Activated CD4-positive, CD25-positive, alpha-beta regulatory T cell treated with anti-CD3 and anti-CD28 coated beads, Interleukin-2, amount 50 U/mL, for 24 hours (primary cell): Measurements from ENCODE around the gene CREB5.
"Not testable (repeated sequence)": the region's sequence is repeated elsewhere in the genome, so short reads cannot be mapped to it uniquely, and the experiment has no call there.

ENCODE experiments used
- ATAC-seq, 2 donors: fragments of 150-1000 bp; cut with Tn5 transposase; one replicate each; pipeline ENCODE4 v1.10.0; 2021; ENCODE audit warnings: mild to moderate bottlenecking in 1 of 2, moderate library complexity in 1 of 2

The CREB5 gene

DNA sequence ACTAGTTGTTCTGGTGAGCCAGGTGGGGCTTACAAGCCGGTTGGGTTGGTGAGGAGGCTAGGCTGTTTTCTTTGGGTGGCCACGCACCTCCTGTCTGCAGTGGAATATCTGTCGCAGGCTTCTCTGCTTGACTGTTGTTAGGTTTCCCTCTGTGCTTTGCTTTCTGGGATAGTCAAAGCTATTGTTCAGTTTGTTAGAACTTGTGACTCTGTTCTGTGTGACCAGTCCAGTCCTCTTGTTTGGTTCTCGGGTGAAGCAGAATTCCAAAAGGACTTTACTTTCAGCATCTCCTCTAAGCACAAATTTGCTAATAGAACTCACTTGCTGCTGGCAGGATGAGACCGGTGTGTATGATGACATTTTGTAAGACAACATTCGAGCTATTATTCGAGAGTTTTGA, 105.3 kb downstream of the CREB5 start:
- ATAC-seq, result no peak

DNA sequence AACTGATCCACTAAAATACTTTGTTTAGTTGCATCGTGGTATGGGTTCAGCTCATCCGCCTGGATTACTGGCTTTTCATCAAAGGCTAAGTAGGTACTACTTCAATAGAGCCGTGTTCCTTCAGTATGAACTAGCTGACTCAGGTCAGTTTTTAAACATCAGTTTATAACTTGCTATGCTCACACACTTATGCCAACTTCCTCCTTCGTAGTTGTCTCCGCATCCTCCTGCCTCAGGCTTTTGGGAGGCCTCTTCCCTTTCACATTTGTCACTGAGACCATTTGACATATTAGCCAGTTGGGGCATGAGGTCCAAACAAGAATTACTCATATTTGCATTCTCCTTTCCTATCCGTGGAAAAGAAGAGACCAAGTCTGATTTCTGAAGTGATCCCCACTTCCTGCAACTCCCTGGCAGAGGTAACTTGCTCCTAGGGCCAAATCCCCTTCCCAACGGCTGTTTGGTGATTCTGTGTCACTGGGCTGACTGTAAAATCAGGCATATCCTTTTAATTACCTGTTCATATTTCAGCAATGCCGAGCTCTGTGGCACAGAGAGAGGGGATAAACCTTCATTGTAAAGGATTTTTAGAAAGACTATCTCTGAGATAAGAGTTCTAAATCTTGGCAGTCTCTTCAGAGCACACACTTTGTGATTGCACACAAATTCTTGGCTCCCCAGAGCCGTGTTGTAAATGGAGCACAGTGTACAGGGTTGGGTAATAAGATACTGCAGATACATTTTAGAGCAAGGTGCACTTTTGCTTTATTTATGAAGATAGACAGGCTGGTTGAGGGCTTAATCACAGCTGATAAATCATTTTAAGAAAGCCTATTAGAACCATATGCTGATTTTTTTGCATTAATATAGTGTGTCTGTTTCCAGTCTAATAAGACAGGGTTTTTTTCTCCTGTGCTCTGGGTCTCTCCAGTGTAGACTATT, 108.0 kb downstream of the CREB5 start:
- ATAC-seq, result no peak

DNA sequence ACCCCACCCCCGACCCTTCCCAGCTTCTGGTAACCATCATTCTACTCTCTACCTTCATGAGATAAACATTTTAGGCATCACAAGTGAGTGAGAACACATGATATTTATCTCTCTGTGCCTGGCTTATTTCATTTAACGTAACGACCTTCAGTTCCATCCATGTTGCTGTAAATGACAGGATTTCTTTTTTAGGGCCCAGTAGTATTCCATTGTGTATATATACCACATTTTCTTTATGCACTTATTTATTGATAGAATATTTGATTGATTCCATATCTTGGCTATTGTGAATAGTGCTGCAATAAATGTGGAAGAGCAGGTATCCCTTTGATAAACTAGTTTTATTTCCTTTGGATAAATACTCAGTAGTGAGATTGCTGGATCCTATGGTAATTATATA, 112.7 kb downstream of the CREB5 start:
- ATAC-seq, result no peak

DNA sequence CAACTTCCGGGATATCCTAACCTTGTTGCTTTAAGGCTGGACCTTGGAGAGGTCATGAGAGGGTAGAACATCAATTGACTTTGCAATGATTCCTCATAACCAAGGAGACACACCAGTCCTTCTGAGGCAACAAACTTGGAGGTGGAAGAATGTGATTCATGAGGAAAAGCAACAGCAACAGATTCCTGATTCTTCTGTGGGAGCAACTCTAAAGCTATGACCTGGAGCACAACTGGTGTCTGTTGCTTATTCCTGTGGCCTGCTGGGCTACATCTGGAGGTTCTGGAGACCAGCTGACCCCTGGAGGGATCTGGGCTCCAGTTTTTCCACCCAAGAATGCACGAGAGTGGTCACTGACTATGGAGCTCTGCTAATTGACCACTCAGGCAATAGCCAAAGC, 116.6 kb downstream of the CREB5 start:
- no peak for ATAC-seq

DNA sequence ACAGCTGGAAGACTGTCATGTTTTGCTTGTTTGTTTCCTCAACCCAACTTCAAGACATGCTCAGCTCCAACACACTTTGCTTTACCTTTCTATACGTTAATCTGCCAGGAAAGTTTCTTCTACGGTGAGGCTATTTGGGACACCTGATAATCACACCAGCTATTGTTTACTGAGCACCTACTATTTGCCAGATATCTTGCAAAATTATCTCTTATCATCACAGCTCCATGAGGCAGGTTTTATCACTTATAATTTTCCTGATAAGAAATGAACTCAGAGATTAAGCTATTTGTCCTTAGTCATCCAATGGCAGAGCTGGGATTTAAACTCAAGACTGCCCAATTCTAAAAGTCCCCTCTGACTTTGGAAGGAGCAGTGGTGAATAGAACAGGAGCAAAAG, 117.4 kb downstream of the CREB5 start:
- no peak for ATAC-seq

DNA sequence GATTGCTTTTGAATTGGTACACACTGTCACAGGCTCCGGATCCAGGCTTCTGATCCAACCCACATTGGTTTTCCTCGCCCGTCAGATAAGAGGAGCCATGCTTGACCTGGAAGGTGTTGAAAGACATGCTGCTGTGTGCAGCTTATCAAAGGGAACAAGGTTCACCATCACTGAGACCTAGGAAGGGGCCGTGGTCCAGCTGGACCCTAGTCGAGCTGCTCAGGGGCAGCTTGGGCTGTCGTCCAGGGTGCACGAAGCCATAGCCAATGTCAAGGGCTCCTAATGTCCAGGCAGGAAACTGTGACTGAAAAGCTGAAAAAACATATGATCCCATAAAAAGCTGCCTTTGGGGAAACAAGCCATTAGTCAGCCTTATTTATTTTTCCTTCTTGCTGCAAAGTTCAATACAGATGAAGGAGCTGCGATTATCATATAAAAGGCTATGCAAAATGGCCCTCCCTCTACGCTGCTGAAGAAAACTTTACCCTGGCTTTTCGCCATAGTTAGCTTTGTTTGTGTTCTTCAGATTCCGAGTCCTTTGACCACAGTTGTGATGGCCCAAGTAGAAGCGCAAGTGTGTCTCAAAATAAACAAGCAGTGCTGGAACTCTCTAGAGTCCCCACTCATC, 118.0 kb downstream of the CREB5 start:
- no peak for ATAC-seq

DNA sequence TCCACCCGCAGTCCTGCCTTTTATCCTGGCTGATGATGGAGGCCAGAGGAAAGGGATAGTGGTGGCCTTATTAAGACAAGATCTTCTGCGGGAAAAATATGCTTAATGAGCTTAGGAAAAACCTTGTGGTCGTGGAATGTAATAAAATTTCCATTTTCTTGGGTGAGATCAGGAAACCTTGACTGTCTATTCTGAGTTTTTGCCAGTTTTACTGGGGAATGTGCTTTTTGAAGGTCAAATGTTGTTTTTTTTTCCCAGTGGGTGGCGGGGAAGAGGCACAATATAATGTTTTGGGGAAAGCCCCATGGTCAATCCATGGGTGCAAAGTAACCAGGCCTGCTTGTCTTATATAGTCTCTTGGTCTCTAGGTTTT, 118.5 kb downstream of the CREB5 start:
- ATAC-seq, result no peak

DNA sequence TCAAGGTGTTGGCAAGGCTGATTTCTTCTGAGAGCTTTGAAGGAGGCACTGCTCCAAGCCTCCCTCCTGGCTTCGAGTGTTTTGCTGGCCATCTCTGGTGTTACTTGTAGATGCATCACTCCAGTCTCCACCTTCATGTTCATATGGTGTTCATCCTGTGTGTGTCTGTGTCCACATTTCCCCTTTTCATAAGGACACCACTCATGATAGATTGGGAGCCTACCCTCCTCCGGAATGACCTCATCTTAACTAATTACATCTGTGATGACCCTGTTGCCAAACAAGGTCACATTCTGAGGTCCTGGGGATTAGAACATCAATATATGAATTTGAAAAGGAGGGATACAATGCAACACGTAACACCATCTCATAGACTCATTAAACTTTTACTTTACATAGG, 119.0 kb downstream of the CREB5 start:
- ATAC-seq, result no peak

DNA sequence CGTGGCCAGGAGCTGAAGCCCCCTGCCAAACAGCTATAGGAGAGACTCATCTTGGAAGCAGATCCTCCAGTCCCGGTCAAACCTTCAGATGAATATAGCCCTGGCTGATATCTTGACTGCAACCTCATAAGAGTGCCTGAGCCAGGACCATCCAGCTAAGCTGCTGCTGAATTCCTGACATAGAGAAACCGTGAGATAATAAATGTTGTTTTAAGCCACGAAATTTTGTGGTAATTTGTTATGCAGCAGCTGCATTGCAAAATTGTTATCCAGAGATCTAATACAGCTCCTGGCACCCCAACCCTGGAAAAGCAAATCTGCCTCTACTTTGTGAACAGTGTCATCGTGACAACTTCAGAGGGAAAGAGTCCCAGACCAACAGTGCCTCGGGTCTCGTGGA, 119.9 kb downstream of the CREB5 start:
- ATAC-seq, result no peak

DNA sequence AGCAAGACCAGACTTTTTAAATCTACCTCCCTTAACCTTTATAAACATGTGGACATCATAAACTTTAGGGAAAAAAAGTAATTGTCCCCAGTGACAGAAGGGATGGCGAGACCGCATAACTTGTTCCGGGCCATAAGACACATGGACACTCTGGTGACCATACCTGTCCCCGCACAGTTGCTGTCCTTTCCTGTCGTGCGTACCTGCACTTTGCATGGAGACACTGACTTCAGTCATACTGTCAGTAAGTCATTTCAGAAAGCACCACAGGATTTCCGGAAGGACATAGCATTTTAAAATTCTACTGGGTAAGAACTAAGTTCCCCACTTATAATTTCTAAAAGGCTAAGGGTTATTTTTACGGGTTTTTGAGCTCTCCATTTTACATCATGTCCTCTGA, 120.9 kb downstream of the CREB5 start:
- peak in 1 of 2 donors; percentile 17 for ATAC-seq

DNA sequence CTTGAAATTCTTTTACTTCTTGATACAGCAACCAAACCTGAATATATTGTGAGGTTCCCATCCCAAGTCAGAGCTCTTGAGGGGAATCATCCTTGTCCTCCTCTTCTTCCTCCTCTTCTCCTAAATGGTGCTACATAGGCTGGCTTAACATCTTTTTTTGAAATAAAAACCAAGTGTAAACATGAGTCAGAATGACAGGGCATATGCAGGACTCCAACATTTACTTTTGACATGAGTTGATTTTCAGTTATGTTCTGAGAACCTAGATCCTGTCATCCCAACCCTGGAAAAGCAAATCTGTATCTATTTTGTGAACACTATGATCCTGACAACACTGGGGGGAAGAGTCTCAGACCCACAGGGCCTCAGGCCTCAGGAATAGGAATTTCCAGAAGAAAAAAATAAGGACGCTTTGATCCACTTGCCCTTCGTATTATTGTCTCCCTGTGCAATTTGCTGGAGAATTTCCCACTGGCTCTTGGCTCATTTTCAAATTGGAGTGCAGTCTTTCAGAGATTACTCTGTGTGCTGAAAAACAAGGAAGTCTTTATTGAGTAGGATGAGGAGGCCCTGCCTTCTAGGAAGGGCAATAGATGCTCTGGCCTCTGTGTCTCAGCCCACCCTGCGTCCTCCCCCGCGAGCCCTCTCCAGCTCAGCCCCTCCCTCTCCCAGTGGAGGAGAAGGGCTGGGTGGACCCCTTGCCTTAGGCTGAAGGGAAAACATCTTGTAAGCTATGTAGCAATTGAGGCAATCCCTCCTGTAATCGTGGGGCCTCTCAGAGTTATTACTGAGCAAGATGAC, 121.6 kb downstream of the CREB5 start:
- ATAC-seq, result no peak

DNA sequence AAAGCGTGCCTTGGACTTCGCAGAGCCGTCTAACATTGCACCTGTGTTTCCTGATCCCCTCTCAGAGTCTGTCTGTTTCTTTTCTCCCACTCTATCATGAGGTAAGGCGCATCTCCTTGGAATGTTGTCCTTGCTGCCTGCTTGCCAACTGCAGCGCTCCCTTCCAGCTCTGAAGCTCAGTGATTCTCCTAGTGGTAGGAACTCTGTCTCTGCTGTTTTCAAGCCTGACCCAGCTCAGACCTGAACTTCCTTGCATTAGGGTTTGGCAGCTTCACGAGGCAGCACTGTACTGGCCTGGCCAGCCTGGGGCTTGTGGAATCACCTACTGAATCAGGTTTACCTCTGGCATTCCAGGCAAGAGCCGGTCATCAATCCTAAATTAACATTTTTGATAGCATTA, 123.9 kb downstream of the CREB5 start:
- ATAC-seq, result no peak

DNA sequence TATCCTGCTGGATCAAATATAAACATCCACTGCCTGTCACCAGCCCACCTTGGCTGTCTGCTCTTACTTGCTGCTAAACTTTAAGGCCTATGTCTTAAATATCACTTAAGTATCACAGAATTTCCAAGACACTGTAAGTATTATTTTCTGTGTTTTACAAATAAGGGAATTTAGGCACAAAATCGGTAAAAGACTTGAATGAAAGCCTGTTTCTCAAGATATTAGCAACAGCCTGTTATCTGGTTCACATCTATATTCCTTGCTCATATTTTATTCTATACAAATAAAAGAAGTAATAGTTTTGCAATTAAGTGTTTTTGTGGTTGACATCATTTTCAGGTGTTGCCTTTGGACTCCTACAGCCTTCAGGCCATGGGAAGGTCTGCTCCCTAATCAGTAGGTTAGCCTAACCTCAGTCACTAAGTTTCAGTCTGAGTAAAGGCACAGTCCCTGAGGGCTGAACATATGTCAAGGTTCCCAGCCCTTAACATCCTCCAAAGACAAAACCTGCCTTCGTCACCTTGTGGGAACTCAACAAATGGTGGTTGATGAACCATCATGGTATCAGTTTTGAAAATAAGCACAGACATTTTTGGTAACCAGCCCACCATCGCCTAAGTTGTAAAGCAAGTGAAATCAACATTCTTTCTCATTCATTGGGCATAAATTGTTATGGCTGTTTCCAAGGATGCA, 127.1 kb downstream of the CREB5 start:
- ATAC-seq, result no peak

DNA sequence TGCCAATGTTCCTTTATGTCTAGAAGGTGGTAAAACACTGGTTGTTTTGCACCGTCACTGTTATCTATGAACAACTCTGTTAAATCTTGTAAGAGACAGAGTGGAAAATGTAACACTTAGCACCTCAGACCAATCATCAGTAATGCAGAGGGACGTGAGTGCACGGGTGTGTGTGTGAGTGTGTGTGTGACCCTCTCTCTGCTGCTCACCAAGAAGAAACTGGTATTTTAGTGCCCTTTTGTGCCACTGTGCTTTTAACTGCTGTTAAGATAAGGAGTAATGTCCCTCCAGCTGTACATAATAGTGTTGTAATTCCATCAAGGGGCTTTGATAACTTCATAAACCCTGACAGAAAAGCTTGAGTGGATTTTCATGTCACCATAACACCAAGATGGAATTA, 130.1 kb downstream of the CREB5 start:
- ATAC-seq, result no peak

DNA sequence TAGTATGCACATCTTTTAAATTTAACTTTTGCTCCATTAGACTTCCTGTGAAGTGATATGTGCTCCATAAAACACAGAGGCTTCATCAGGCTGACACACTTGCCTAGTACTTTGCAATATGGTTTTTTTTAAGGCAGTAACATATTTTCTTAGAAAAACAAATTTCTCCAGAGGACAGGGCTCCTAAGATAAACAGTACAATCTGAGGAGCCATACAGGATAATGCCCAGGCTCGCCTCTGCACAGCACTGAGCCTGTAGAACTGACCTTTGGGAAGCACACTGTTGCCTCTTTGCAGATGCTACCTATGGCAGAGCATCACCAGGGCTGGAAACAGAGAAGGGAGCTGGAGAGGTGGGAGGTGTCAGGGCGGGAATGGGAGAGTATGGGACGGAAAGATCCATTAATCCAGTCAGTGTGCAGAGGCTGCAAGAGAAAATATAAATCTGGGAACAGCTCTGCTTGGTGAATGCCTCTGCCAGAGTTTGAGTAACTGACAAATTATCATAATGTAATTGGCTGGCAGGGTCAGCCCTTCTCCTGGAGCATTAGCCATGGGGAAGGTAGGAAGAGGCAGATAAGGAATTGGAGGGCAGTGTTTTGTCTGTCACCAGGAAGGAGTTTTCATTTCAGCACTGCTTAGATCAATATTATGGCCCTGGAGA, 132.3 kb downstream of the CREB5 start:
- ATAC-seq, result no peak

DNA sequence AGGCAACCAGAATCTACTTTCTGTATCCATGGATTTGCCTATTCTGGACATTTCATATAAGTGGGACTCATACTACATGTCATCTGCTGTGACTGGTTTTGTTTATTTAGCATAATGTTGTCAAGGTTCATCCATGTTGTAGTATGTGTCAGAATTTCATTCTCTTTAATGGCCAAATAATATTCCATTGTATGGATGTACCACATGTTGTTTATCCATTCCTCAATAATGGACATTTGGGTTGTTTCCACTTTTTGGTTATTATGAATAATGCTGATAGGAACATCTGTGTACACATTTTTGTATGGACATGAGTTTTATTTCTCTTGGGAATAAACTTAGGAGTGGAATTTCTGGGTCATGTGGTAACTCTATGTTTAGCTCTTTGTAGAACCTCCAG, 133.7 kb downstream of the CREB5 start:
- ATAC-seq, result no peak

DNA sequence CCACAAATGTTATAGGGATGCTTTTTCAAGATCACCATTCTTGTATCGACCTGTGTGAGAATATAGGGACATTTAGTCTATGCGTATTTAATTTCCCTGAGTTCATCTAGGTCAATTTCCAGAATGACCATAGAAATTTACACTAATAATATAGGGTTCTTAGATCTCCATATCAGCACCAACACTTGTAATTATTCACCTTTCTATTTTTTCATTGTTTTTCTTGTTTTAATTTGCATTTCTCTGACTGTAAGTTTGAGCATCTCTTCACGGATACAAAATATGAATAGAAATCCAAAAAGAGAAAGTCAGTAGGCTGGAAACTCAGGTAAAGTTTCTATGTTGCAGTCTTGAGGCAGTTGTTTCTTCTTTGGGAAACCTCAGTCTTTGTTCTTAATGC, 134.8 kb downstream of the CREB5 start:
- no peak for ATAC-seq

DNA sequence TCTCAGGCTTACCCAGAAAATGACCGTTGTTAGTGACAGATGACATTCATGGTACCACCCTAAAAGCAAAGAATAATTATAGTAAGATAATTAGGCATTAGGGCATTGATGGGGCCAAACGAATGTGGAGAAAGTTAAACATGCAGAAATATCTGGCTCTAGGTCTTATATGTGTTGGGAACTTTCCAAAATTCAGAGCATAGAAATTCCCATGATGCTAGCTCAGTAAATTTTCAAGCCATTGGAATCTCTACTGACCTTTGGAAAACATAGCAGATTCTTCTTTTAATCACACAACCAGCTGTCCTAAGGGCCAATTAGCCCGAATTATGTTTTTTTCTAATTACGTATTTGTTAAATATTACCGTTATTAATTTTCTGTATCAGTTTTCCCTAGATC, 136.1 kb downstream of the CREB5 start:
- ATAC-seq, result no peak

DNA sequence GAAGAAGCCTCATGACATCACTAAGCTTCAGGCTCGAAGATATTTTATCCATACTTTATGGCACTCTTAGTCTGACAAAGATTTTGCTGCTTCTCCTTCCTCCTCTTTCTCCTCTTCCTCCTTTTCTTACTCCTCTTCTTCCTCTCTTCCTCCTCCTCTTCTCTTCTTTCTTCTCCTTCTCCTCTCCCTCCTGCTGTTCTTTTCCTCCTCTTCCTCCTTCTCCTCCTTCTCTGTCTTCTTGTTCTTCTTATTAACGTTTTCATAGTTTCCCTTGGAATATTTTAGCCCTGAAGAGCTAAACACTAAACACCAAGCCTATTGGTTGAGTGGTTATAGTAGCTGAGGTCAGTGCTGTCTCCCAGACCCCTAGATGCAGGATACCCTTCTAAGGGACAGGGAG, 137.7 kb downstream of the CREB5 start:
- no peak for ATAC-seq

DNA sequence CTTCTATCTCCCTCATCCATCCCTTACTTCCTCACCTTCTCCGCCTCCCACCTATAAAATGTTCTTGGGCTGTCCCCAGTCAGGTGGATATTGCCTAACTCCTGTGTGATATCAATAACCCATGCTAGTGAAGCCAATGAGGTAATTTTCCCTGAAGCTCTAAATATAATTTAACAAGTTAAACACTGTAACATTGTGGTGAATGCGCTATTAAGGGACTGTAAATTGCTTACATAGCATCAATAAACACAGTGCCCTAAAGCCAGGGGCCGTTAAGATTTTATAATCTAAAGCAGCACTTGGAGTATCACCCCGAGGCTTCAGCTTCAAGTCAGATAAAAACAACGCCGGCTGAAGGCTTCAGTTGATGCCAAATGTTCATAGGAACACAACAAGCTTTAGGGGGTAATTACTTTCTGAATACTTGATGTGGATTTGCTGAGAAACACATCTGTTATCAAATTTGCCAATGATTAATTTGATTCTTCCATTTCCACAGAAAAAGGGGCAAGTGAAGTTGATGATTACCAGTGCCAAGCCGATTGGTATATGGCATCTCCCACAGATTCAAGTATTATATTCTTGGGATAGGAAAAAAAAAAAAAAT, 138.4 kb downstream of the CREB5 start:
- no peak for ATAC-seq

DNA sequence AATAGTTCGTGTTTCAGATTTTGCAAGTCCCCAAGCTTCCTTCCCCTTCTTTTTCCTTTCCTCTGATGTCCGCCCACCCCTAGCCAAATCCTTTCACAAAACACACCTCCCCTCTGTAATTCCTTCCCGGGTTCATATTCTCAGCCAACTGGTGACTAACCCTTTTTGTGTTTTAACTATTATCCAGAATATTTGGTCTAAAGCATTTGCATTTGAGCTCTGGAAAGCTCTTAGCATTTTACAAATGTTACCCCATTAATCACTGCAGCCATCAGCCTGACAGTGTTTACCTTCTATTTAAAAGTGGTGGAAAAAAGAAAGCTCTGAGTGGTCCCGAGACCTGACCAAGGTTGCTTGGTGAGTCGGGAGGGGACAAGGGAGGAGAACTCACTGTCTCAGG, 139.0 kb downstream of the CREB5 start:
- ATAC-seq, result no peak

DNA sequence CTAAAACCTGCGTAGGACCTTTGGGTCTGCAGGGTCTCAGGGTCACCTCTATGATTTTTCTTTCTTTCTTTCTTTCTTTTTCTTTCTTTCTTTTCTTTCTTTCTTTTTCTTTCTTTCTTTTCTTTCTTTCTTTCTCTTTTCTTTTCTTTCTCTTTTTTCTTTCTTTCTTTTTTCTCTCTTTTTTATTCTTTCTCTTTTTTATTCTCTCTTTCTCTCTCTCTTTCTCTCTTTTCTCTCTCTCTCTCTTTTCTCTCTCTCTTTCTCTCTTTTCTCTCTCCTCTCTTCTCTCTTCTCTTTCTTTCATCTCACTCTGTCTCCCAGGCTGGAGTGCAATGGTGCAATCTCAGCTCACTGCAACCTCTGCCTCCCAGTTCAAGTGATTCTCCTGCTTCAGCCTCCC, 139.4 kb downstream of the CREB5 start:
- ATAC-seq, result not testable (repeated sequence)
